Osteocyte (in vitro differentiated cells): Measurements from ENCODE around the gene PROM1. TPM values are rescaled to one million over a fixed set of nuclear protein-coding genes. Genes with fewer than 3 reads are reported as not detected.

Experiments used
- DNase-seq: peaks from one replicate; pipeline ENCODE4 v3.0.0; 2021; ENCODE audit warnings: mixed read lengths; ENCODE audit not compliant: unreplicated experiment; ENCODE audit errors: extremely low spot score
- H3K27ac Mint-ChIP-seq: one replicate; pipeline ENCODE4 v1.8.0; 2021; ENCODE audit warnings: mild to moderate bottlenecking, mixed read lengths; ENCODE audit not compliant: unreplicated experiment
- H3K27me3 Mint-ChIP-seq: one replicate; pipeline ENCODE4 v1.8.0; 2021; ENCODE audit warnings: mixed read lengths; ENCODE audit not compliant: unreplicated experiment
- H3K36me3 Mint-ChIP-seq: one replicate; pipeline ENCODE4 v1.8.0; 2021; ENCODE audit warnings: mixed read lengths; ENCODE audit not compliant: unreplicated experiment
- H3K4me1 Mint-ChIP-seq: one replicate; pipeline ENCODE4 v1.8.0; 2021; ENCODE audit warnings: mixed read lengths; ENCODE audit not compliant: unreplicated experiment
- H3K4me3 Mint-ChIP-seq: one replicate; pipeline ENCODE4 v1.8.0; 2021; ENCODE audit warnings: mild to moderate bottlenecking, moderate library complexity, mixed read lengths; ENCODE audit not compliant: unreplicated experiment
- H3K9me3 Mint-ChIP-seq: one replicate; pipeline ENCODE4 v1.8.0; 2021; ENCODE audit warnings: mixed read lengths; ENCODE audit not compliant: unreplicated experiment
- total RNA-seq: library from RNA; stranded (reverse); gene quantifications from 2 replicates; pipeline ENCODE4 v1.2.1, GENCODE V29; 2021
- TF ChIP-seq, protein P1 (sequence below): fragments of 200-600 bp; sonication (generic); IDR thresholded peaks from 2 replicates; pipeline ENCODE4 v1.5.0; 2021; ENCODE audit warnings: antibody characterized with exemption, mild to moderate bottlenecking, moderate library complexity

PROM1 gene
- total RNA-seq, 1 donor from 2014 or later = not detected

DNA sequence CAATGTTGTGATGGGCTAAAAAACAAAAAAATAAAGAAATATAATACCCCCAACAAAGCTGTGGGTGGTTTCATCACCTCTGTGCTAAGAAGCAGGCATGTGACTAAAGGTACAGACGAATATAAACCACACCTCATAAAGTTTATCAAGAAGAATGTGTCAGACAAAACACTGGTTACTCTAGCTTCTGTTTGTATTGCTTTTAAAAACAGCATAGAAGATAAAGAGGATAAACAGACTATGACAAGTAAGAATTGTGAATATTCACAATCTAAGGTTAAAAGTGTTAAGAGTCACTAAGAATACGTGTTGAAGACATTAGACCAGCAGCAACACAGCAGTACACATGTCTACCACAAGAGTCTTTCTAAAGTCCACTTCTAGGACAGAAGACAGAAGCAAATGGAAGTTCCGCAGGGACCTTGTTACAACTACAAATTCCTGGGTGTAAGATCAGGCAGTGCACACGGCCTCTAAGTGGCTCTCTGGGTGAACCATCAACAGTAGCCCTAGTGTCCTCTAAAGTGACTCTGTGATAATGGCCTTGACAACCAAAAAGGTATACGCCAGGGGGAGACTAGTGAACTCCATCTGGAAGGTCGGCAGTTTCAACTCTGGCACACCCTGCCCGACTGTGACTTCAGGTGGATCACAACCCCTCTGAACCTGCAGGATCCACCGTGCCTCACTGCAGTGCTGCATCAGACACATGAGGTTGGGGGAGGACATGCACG, 112.6 kb downstream of the PROM1 start:
- no peak overlapping the region for H3K27ac Mint-ChIP-seq
- peaks cover 2% of the 10 kb centered on the region for H3K9me3 Mint-ChIP-seq
- no peaks in the 10 kb centered on the region for H3K36me3 Mint-ChIP-seq
- no peak overlapping the region for H3K4me3 Mint-ChIP-seq
- no peaks in the 10 kb centered on the region for H3K4me1 Mint-ChIP-seq
- no peak for DNase-seq
- peaks cover 23% of the 10 kb centered on the region for H3K27me3 Mint-ChIP-seq
- TF ChIP-seq, protein P1, sequence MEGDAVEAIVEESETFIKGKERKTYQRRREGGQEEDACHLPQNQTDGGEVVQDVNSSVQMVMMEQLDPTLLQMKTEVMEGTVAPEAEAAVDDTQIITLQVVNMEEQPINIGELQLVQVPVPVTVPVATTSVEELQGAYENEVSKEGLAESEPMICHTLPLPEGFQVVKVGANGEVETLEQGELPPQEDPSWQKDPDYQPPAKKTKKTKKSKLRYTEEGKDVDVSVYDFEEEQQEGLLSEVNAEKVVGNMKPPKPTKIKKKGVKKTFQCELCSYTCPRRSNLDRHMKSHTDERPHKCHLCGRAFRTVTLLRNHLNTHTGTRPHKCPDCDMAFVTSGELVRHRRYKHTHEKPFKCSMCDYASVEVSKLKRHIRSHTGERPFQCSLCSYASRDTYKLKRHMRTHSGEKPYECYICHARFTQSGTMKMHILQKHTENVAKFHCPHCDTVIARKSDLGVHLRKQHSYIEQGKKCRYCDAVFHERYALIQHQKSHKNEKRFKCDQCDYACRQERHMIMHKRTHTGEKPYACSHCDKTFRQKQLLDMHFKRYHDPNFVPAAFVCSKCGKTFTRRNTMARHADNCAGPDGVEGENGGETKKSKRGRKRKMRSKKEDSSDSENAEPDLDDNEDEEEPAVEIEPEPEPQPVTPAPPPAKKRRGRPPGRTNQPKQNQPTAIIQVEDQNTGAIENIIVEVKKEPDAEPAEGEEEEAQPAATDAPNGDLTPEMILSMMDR = no peak

GRCh38 chr4:15968551-15969300, 115.1 kb downstream of the PROM1 start:
- H3K36me3 Mint-ChIP-seq = no peaks in the 10 kb centered on the region
- H3K27ac Mint-ChIP-seq = no peak overlapping the region
- no peaks in the 10 kb centered on the region for H3K4me1 Mint-ChIP-seq
- DNase-seq = no peak
- TF ChIP-seq, protein P1 = no peak
- no peak overlapping the region for H3K4me3 Mint-ChIP-seq
- peaks cover 22% of the 10 kb centered on the region for H3K27me3 Mint-ChIP-seq
- H3K9me3 Mint-ChIP-seq = peaks cover 6% of the 10 kb centered on the region

DNA sequence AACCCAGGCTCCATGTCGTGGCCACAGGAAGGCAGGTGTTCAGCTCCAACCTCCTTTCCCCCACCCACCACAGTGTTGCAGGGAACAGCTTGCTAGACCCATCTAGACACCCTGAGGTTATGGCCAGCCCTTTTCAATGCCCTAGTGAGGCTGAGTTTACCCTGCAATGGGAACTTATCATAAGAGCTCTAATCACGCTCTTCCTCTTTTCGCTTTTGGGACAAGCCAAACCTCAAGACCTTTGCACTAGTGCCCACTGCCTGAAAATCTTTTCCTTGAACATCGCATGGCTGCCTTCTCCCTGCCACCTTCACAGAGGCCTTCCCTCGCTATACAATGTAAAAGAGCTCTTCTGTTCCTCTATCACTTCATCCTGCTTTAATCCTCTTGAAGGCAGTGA, 118.5 kb downstream of the PROM1 start:
- no peak overlapping the region for H3K27ac Mint-ChIP-seq
- peaks cover 20% of the 10 kb centered on the region for H3K27me3 Mint-ChIP-seq
- H3K36me3 Mint-ChIP-seq = no peaks in the 10 kb centered on the region
- DNase-seq = no peak
- peaks cover 8% of the 10 kb centered on the region for H3K4me1 Mint-ChIP-seq
- TF ChIP-seq, protein P1 = no peak
- H3K9me3 Mint-ChIP-seq = peaks cover 6% of the 10 kb centered on the region
- H3K4me3 Mint-ChIP-seq = no peak overlapping the region

- H3K27me3 Mint-ChIP-seq = peaks cover 23% of the 10 kb centered on the region
- TF ChIP-seq, protein P1 = no peak
- H3K9me3 Mint-ChIP-seq = peaks cover 6% of the 10 kb centered on the region
- peaks cover 8% of the 10 kb centered on the region for H3K4me1 Mint-ChIP-seq
- H3K4me3 Mint-ChIP-seq = no peak overlapping the region
- DNase-seq = no peak
- no peaks in the 10 kb centered on the region for H3K36me3 Mint-ChIP-seq
- H3K27ac Mint-ChIP-seq = no peak overlapping the region
These were observed 119.7 kb downstream of the PROM1 start for GRCh38 chr4:15964159-15964558.

- TF ChIP-seq, protein P1 = no peak
- peaks cover 23% of the 10 kb centered on the region for H3K27me3 Mint-ChIP-seq
- H3K4me3 Mint-ChIP-seq = no peak overlapping the region
These were observed 120.2 kb downstream of the PROM1 start for GRCh38 chr4:15963576-15963975.

More at GRCh38 chr4:15963576-15963975, 120.2 kb downstream of the PROM1 start:
- DNase-seq = no peak
- Mint-ChIP-seq H3K9me3 (peaks cover 6% of the 10 kb centered on the region), H3K27ac (no peak overlapping the region), H3K36me3 (no peaks in the 10 kb centered on the region), H3K4me1 (peaks cover 8% of the 10 kb centered on the region)
